ENCODE data around the gene USP6. TPM values are rescaled to one million over a fixed set of nuclear protein-coding genes. Genes with fewer than 3 reads are reported as not detected.
"Not testable (repeated sequence)": the region's sequence is repeated elsewhere in the genome, so short reads cannot be mapped to it uniquely, and the experiment has no call there.

Gene USP6
- total and polyA plus RNA-seq, 2 of the 4 experiments (the other 2 are of a cell fraction): 0.02 TPM; not detected in 1

- H4K8ac ChIP-seq (ENCODE audit: low read depth in 2 of 2, low read length in 2 of 2); H4K91ac ChIP-seq (ENCODE audit: insufficient read depth, low read depth, low read length); H3K9me3 ChIP-seq (ENCODE audit: control insufficient read depth, insufficient read depth, low read length); in situ Hi-C loops (cut with MboI; ENCODE audit: low sequenced_read_pairs); H3K9ac ChIP-seq (ENCODE audit: low read depth, low read length); CTCF ChIA-PET; H3K27ac ChIP-seq (ENCODE audit: insufficient read depth, low read length); BruUV-seq (replicated peaks); H3K36me3 ChIP-seq (ENCODE audit: control insufficient read depth, insufficient read depth, low read length); H3K18ac ChIP-seq (ENCODE audit: low read depth, low read length); DNase-seq; H4K5ac ChIP-seq (ENCODE audit: low read depth, low read length); dilution Hi-C loops (cut with HindIII; ENCODE audit: low sequenced_read_pairs, unreplicated experiment); H3K4me3 ChIP-seq (ENCODE audit: insufficient read depth, low read depth, low read length); POLR2A ChIA-PET (ENCODE audit: unreplicated experiment); H3K9me1 ChIP-seq (ENCODE audit: insufficient read depth, low read length); H2AFZ ChIP-seq (replicated peaks; ENCODE audit: low read length, poor library complexity); H3K4me1 ChIP-seq (ENCODE audit: control insufficient read depth, insufficient read depth, low read length); H2BK120ac ChIP-seq (ENCODE audit: low read depth, low read length); H3K14ac ChIP-seq (replicated peaks; ENCODE audit: low read depth, low read length); H4K20me1 ChIP-seq (ENCODE audit: insufficient read depth, low read length); H3K23ac ChIP-seq (ENCODE audit: low read depth, low read length); H2BK5ac ChIP-seq (ENCODE audit: low read depth, low read length, poor library complexity, severe bottlenecking); intact Hi-C loops (cut with micrococcal nuclease); H2AK9ac ChIP-seq (replicated peaks; ENCODE audit: low read depth, low read length, poor library complexity); ATAC-seq (ENCODE audit: low read depth); H2AK5ac ChIP-seq (ENCODE audit: low read depth, low read length); H3K4ac ChIP-seq (ENCODE audit: low read depth, low read length); H3K79me1 ChIP-seq (ENCODE audit: low read depth in 1 of 2, low read length in 2 of 2); H3K4me2 ChIP-seq (ENCODE audit: low read depth, low read length); H3K56ac ChIP-seq (ENCODE audit: extremely low read depth, insufficient read depth, low read length); H2BK20ac ChIP-seq (ENCODE audit: low read depth, low read length); H2BK15ac ChIP-seq (ENCODE audit: low read depth, low read length): not testable (repeated sequence)
- H3K27me3 ChIP-seq (ENCODE audit: control insufficient read depth, insufficient read depth, low read length): peaks cover 13% of the 10 kb centered on the region
- WGBS, 2 experiments (ENCODE audit: extremely low coverage in 2 of 2, insufficient read length in 1 of 2): 44% methylated on average over 5 of the region's 16 CpGs; no CpG with 5 or more reads in 1 of the 2 experiments
Observed at GRCh38 chr17:5131799-5132502, 16.1 kb downstream of the USP6 start.

GRCh38 chr17:5132503-5133225, 16.8 kb downstream of the USP6 start:
- CTCF ChIA-PET; H2BK5ac ChIP-seq (ENCODE audit: low read depth, low read length, poor library complexity, severe bottlenecking): not testable (repeated sequence)

More at GRCh38 chr17:5132503-5133225, 16.8 kb downstream of the USP6 start:
- DNase-seq; POLR2A ChIA-PET (ENCODE audit: unreplicated experiment); H2AK5ac ChIP-seq (ENCODE audit: low read depth, low read length); H2BK120ac ChIP-seq (ENCODE audit: low read depth, low read length); H2BK15ac ChIP-seq (ENCODE audit: low read depth, low read length); H2AK9ac ChIP-seq (replicated peaks; ENCODE audit: low read depth, low read length, poor library complexity); H4K5ac ChIP-seq (ENCODE audit: low read depth, low read length); in situ Hi-C loops (cut with MboI; ENCODE audit: low sequenced_read_pairs); BruUV-seq (replicated peaks); H3K9ac ChIP-seq (ENCODE audit: low read depth, low read length); H3K36me3 ChIP-seq (ENCODE audit: control insufficient read depth, insufficient read depth, low read length); H3K9me3 ChIP-seq (ENCODE audit: control insufficient read depth, insufficient read depth, low read length); H3K14ac ChIP-seq (replicated peaks; ENCODE audit: low read depth, low read length); H3K4ac ChIP-seq (ENCODE audit: low read depth, low read length); intact Hi-C loops (cut with micrococcal nuclease); H3K23ac ChIP-seq (ENCODE audit: low read depth, low read length); ATAC-seq (ENCODE audit: low read depth); H3K4me2 ChIP-seq (ENCODE audit: low read depth, low read length); dilution Hi-C loops (cut with HindIII; ENCODE audit: low sequenced_read_pairs, unreplicated experiment); H4K20me1 ChIP-seq (ENCODE audit: insufficient read depth, low read length); H3K4me1 ChIP-seq (ENCODE audit: control insufficient read depth, insufficient read depth, low read length); H4K8ac ChIP-seq (ENCODE audit: low read depth in 2 of 2, low read length in 2 of 2); H4K91ac ChIP-seq (ENCODE audit: insufficient read depth, low read depth, low read length); H3K4me3 ChIP-seq (ENCODE audit: insufficient read depth, low read depth, low read length); H3K56ac ChIP-seq (ENCODE audit: extremely low read depth, insufficient read depth, low read length); H2BK20ac ChIP-seq (ENCODE audit: low read depth, low read length); H3K79me1 ChIP-seq (ENCODE audit: low read depth in 1 of 2, low read length in 2 of 2); H3K9me1 ChIP-seq (ENCODE audit: insufficient read depth, low read length); H3K27ac ChIP-seq (ENCODE audit: insufficient read depth, low read length); H3K18ac ChIP-seq (ENCODE audit: low read depth, low read length); H2AFZ ChIP-seq (replicated peaks; ENCODE audit: low read length, poor library complexity): not testable (repeated sequence)
- peaks cover 13% of the 10 kb centered on the region for H3K27me3 ChIP-seq (ENCODE audit: control insufficient read depth, insufficient read depth, low read length)
- WGBS, 2 experiments (ENCODE audit: extremely low coverage in 2 of 2, insufficient read length in 1 of 2): 86% methylated on average over 5 of the region's 15 CpGs; no CpG with 5 or more reads in 1 of the 2 experiments

All from IMR-90 (cell line).